Measurements from ENCODE around the gene B3GNT4.

Gene B3GNT4

DNA sequence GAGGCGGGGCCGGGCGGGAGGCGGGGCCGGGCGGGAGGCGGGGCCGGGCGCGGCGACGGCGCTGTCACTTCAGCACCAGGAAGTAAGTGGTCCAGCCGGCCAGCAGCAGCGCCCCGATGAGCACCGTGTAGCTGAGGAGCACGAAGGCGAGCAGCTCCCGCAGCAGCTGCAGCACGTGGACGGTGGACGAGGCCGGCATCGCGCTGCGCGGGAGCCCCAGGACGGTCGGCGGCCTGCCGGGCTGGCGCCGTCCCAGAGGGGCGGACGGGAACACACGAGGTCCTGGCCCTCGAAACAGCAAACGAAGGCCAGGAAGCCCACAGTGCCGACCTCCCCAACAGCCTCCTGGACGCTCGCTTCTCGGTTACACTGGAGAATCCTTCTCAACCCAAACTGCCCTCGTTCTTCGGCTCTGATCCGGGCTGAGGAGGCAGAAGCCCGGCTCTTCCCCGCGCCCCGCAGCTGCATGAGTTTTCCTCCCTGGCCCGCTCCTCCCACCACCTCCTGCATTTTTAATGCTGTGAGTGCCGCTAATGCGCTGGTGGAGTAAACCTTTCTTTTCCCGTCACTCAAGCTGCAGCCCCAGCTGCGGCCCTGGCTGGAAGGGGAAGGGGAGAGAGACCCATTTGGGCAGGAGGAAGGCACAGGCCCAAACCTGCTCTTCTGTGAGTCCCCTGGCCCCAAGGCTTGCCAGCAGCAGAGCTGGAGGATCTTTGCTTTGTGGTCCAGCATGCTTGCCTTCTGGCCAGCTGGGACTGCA is 23.0 kb downstream of the B3GNT4 start:
- Histone ChIP-seq H3K27me3 (ENCODE audit: insufficient read depth, low read length) (0 out of 2 replicates have a peak, but pooled peaks cover 5% of the 10 kb centered on the region), H3K4me3 (ENCODE audit: low read length) (peak overlapping the region; percentile 45), H3K4me1 (ENCODE audit: insufficient read depth, low read length) (peaks cover 17% of the 10 kb centered on the region; the same call in 1 of the 2 replicates), H3K36me3 (ENCODE audit: insufficient read depth, low read length) (peaks cover 40% of the 10 kb centered on the region), H3K9ac (ENCODE audit: low read depth, low read length) (0 out of 2 replicates have a peak overlapping the region, but pooled peaks have one; percentile 8), H3K9me3 (ENCODE audit: insufficient read depth, low read depth, low read length) (no peaks in the 10 kb centered on the region), H3K27ac (ENCODE audit: low read depth, low read length) (no peak overlapping the region)
- WGBS, result 27% methylated on average over 55 of the region's 55 CpGs

DNA sequence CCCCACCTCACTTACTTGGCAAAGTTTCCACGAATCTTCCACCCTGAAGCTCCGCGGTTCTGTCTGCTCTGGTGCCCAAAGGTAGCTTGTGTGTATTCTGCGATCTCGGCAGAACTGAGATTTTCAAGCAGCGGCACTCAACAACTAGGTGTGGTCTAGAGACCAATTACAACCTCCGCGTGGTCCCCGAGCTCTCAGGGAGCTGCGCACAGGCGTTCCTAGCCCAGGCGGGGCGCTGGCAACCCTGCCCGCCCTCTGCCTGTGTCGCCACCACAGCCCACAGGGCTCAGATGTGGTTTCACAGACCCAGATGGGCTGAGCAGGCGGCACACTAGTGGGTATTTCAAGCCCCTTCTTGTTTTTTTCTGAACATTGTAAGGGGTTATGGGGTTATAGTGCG is 23.8 kb downstream of the B3GNT4 start:
- Histone ChIP-seq H3K9me3 (ENCODE audit: insufficient read depth, low read depth, low read length) (no peaks in the 10 kb centered on the region), H3K4me1 (ENCODE audit: insufficient read depth, low read length) (peaks cover 17% of the 10 kb centered on the region; the same call in 1 of the 2 replicates), H3K27me3 (ENCODE audit: insufficient read depth, low read length) (0 out of 2 replicates have a peak, but pooled peaks cover 5% of the 10 kb centered on the region), H3K4me3 (ENCODE audit: low read length) (no peak overlapping the region), H3K36me3 (ENCODE audit: insufficient read depth, low read length) (peaks cover 40% of the 10 kb centered on the region), H3K9ac (ENCODE audit: low read depth, low read length) (no peak overlapping the region), H3K27ac (ENCODE audit: low read depth, low read length) (no peak overlapping the region)
- WGBS, result 96% methylated on average over 17 of the region's 17 CpGs

DNA sequence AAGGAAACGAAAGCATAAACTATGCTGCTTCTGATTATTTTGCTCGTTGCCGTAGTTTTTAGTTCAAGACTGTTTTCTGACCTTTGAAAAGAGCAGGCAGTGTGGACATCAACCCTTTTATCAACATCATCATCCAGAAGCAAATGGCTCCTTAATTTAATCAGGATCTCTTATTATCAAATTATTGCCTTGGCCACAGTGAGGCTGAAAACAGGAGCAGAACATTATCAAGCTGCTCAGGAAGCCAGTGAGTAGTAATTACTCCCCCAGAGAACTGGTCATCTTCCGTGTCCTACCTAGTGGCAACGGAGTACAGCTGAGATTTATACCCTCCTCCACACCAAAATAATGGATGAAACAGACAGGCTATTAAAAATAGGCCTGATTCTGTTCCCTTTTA is 24.6 kb downstream of the B3GNT4 start:
- Histone ChIP-seq H3K9me3 (ENCODE audit: insufficient read depth, low read depth, low read length) (no peaks in the 10 kb centered on the region), H3K27ac (ENCODE audit: low read depth, low read length) (no peak overlapping the region), H3K27me3 (ENCODE audit: insufficient read depth, low read length) (0 out of 2 replicates have a peak, but pooled peaks cover 5% of the 10 kb centered on the region), H3K36me3 (ENCODE audit: insufficient read depth, low read length) (peaks cover 40% of the 10 kb centered on the region), H3K9ac (ENCODE audit: low read depth, low read length) (no peak overlapping the region), H3K4me3 (ENCODE audit: low read length) (no peak overlapping the region), H3K4me1 (ENCODE audit: insufficient read depth, low read length) (peaks cover 17% of the 10 kb centered on the region; the same call in 1 of the 2 replicates)
- 92% methylated on average over 5 of the region's 5 CpGs for WGBS

- H3K4me1 ChIP-seq (ENCODE audit: insufficient read depth, low read length), result no peaks in the 10 kb centered on the region
- WGBS, result 79% methylated on average over 6 of the region's 6 CpGs
- peaks cover 47% of the 10 kb centered on the region for H3K36me3 ChIP-seq (ENCODE audit: insufficient read depth, low read length)
- H3K4me3 ChIP-seq (ENCODE audit: low read length), result no peak overlapping the region
- H3K27ac ChIP-seq (ENCODE audit: low read depth, low read length), result no peak overlapping the region
- H3K9me3 ChIP-seq (ENCODE audit: insufficient read depth, low read depth, low read length), result no peaks in the 10 kb centered on the region
- 0 out of 2 replicates have a peak, but pooled peaks cover 5% of the 10 kb centered on the region for H3K27me3 ChIP-seq (ENCODE audit: insufficient read depth, low read length)
- no peak overlapping the region for H3K9ac ChIP-seq (ENCODE audit: low read depth, low read length)
These were observed 27.3 kb downstream of the B3GNT4 start for GRCh38 chr12:122230798-122231197.

GRCh38 chr12:122232691-122233090 is 29.2 kb downstream of the B3GNT4 start:
- Histone ChIP-seq H3K27ac (ENCODE audit: low read depth, low read length) (no peak overlapping the region), H3K27me3 (ENCODE audit: insufficient read depth, low read length) (no peaks in the 10 kb centered on the region), H3K36me3 (ENCODE audit: insufficient read depth, low read length) (peaks cover 53% of the 10 kb centered on the region), H3K9ac (ENCODE audit: low read depth, low read length) (no peak overlapping the region), H3K9me3 (ENCODE audit: insufficient read depth, low read depth, low read length) (no peaks in the 10 kb centered on the region), H3K4me1 (ENCODE audit: insufficient read depth, low read length) (no peaks in the 10 kb centered on the region), H3K4me3 (ENCODE audit: low read length) (no peak overlapping the region)
- 95% methylated on average over 9 of the region's 10 CpGs for WGBS

DNA sequence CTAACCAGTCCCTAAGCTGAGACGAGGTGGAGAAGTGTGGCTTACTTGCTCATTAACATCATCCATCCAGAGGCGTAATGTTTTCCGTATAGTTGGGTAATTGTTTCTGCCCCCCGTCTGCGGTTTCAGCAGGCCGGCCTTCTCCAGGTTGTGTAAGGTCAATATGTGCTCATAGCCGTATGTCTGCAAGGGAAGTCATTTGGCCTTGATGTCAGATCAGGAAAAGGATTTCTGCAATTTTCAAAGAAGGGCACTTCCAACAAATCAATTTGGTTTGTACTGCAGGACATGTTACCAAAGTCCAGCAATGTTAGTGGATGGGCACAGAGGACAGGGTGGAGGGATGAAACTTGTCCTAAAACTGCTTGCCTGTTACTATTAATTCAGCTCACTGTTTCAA is 32.2 kb downstream of the B3GNT4 start:
- peaks cover 52% of the 10 kb centered on the region for H3K36me3 ChIP-seq (ENCODE audit: insufficient read depth, low read length)
- H3K9ac ChIP-seq (ENCODE audit: low read depth, low read length), result no peak overlapping the region
- H3K27ac ChIP-seq (ENCODE audit: low read depth, low read length), result no peak overlapping the region
- no peak overlapping the region for H3K4me3 ChIP-seq (ENCODE audit: low read length)
- H3K9me3 ChIP-seq (ENCODE audit: insufficient read depth, low read depth, low read length), result no peaks in the 10 kb centered on the region
- WGBS, result 95% methylated on average over 7 of the region's 7 CpGs
- no peaks in the 10 kb centered on the region for H3K27me3 ChIP-seq (ENCODE audit: insufficient read depth, low read length)
- no peaks in the 10 kb centered on the region for H3K4me1 ChIP-seq (ENCODE audit: insufficient read depth, low read length)

- Histone ChIP-seq H3K36me3 (ENCODE audit: insufficient read depth, low read length) (peaks cover 34% of the 10 kb centered on the region), H3K4me3 (ENCODE audit: low read length) (no peak overlapping the region), H3K4me1 (ENCODE audit: insufficient read depth, low read length) (no peaks in the 10 kb centered on the region), H3K27me3 (ENCODE audit: insufficient read depth, low read length) (no peaks in the 10 kb centered on the region), H3K27ac (ENCODE audit: low read depth, low read length) (no peak overlapping the region), H3K9ac (ENCODE audit: low read depth, low read length) (no peak overlapping the region), H3K9me3 (ENCODE audit: insufficient read depth, low read depth, low read length) (no peaks in the 10 kb centered on the region)
- WGBS, result 98% methylated on average over 5 of the region's 5 CpGs
These were observed 35.4 kb downstream of the B3GNT4 start for GRCh38 chr12:122238861-122239260.

DNA sequence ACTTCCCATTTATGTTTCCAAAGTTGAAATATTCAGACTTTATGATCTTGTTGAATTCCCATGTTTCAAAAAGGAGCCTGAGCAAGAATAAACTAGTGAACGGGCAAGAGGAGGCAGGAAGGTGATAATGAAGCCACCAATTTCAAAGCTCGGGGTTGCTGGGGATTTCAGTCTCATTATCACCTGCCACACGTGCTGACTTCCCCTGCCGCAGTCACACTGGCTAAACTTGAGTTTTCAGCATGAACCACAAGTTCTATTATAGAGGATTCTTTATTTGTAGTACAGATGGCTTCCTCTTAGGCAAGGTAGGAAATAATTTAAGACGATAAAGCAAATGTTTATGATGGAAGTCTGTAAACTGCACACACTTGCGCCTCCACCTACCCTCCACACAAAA is 40.5 kb downstream of the B3GNT4 start:
- peaks cover 20% of the 10 kb centered on the region for H3K36me3 ChIP-seq (ENCODE audit: insufficient read depth, low read length)
- no peak overlapping the region for H3K4me3 ChIP-seq (ENCODE audit: low read length)
- H3K9me3 ChIP-seq (ENCODE audit: insufficient read depth, low read depth, low read length), result no peaks in the 10 kb centered on the region
- H3K27me3 ChIP-seq (ENCODE audit: insufficient read depth, low read length), result no peaks in the 10 kb centered on the region
- H3K4me1 ChIP-seq (ENCODE audit: insufficient read depth, low read length), result no peaks in the 10 kb centered on the region
- 95% methylated on average over 4 of the region's 6 CpGs for WGBS
- H3K9ac ChIP-seq (ENCODE audit: low read depth, low read length), result no peak overlapping the region
- H3K27ac ChIP-seq (ENCODE audit: low read depth, low read length), result no peak overlapping the region

DNA sequence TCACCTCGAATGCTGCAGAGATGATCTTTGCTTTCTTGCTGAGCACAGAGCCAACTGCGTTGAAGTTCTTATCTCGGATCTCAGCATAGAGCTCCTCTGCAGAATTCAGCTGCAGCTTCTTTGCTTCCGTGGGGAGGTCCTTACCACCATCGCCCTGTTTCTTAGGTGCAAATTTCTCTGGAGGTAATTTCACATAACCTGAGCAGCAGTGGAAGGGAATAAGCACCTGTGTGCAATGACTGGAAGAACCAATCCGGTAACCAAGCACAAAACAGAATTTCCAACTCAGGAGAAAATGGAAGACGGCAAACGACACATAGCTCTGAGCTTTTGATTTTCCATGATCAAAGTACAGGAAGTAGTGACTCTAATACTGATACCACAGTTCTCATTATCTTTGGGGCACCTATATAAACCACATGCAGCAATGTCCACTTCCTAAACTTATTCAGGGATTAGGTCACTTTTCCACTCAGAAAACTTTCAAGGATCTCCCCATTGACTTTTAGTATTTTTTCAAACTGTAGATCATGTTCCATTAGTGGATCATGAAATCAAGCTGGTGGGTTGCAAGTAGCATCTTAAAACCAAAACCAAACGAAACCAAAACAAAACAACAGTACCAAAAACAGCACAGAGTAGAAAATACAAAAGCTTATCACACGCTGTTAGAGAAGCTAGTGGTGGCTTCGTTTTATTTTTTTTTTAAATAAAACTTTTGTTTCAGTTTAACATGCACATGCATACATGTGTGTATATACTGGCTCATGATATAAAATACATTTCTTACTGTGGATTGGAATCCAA is 41.3 kb downstream of the B3GNT4 start:
- no peaks in the 10 kb centered on the region for H3K9me3 ChIP-seq (ENCODE audit: insufficient read depth, low read depth, low read length)
- 96% methylated on average over 8 of the region's 11 CpGs for WGBS
- H3K4me1 ChIP-seq (ENCODE audit: insufficient read depth, low read length), result no peaks in the 10 kb centered on the region
- no peaks in the 10 kb centered on the region for H3K27me3 ChIP-seq (ENCODE audit: insufficient read depth, low read length)
- H3K9ac ChIP-seq (ENCODE audit: low read depth, low read length), result no peak overlapping the region
- H3K4me3 ChIP-seq (ENCODE audit: low read length), result no peak overlapping the region
- peaks cover 25% of the 10 kb centered on the region for H3K36me3 ChIP-seq (ENCODE audit: insufficient read depth, low read length)
- no peak overlapping the region for H3K27ac ChIP-seq (ENCODE audit: low read depth, low read length)

GRCh38 chr12:122245553-122245952 is 42.0 kb downstream of the B3GNT4 start:
- 100% methylated on average over 1 of the region's 1 CpG for WGBS

DNA sequence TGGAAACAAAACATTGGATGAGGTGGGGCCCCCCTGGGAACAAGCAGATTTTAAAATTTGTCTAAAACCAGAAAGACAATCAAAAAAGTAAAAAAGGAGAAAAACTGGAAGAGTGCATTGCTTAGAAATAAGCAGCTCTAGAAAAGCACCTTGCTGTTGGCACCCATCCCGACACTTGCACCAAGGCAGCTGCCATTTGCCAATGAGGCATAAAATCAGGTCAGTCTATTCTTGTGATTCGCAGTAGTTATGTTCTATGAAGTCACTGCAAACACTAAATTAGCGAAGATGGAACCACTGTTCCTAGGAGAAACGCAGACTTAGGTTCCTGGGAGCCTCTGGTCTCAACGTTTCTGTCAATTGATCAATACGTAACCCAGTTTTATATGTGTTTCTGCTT is 46.5 kb downstream of the B3GNT4 start:
- H3K27ac ChIP-seq (ENCODE audit: low read depth, low read length), result no peak overlapping the region
- no peaks in the 10 kb centered on the region for H3K27me3 ChIP-seq (ENCODE audit: insufficient read depth, low read length)
- 95% methylated on average over 6 of the region's 6 CpGs for WGBS
- no peaks in the 10 kb centered on the region for H3K9me3 ChIP-seq (ENCODE audit: insufficient read depth, low read depth, low read length)
- H3K9ac ChIP-seq (ENCODE audit: low read depth, low read length), result no peak overlapping the region
- H3K4me1 ChIP-seq (ENCODE audit: insufficient read depth, low read length), result no peaks in the 10 kb centered on the region
- H3K4me3 ChIP-seq (ENCODE audit: low read length), result no peak overlapping the region
- H3K36me3 ChIP-seq (ENCODE audit: insufficient read depth, low read length), result peaks cover 15% of the 10 kb centered on the region

More at GRCh38 chr12:122245553-122245952, 42.0 kb downstream of the B3GNT4 start:
- H3K27me3 ChIP-seq (ENCODE audit: insufficient read depth, low read length), result no peaks in the 10 kb centered on the region
- no peak overlapping the region for H3K27ac ChIP-seq (ENCODE audit: low read depth, low read length)
- H3K36me3 ChIP-seq (ENCODE audit: insufficient read depth, low read length), result peaks cover 26% of the 10 kb centered on the region
- H3K9me3 ChIP-seq (ENCODE audit: insufficient read depth, low read depth, low read length), result no peaks in the 10 kb centered on the region
- H3K9ac ChIP-seq (ENCODE audit: low read depth, low read length), result no peak overlapping the region
- no peak overlapping the region for H3K4me3 ChIP-seq (ENCODE audit: low read length)
- no peaks in the 10 kb centered on the region for H3K4me1 ChIP-seq (ENCODE audit: insufficient read depth, low read length)

All from HUES64 (cell line).